K562 (cell line): ENCODE results near the gene OLIG3. TPM values are rescaled to one million over a fixed set of nuclear protein-coding genes. Genes with fewer than 3 reads are reported as not detected.

Source experiments
- ATAC-seq: fragments of 200-7000 bp; cut with Tn5 transposase; 3 replicates; pipeline ENCODE4 v1.9.1; 2020; ENCODE audit warnings: moderate library complexity
- BruUV-seq: library from RNA; stranded (reverse); fragments of 400-500 nt; replicated peaks from 2 replicates; lab custom pipeline; 2021; lab: Mats Ljungman, UMichigan
- CTCF ChIA-PET: fragments of 300-600 bp; formaldehyde crosslinking; extraction: SDS; loops from one replicate; lab custom pipeline; 2021; ENCODE audit warnings: low intra/inter-chr PET ratio; lab: Yijun Ruan, JAX
- POLR2A ChIA-PET: fragments of 300-600, 350-650 bp; sonication (Branson Sonifier 250); formaldehyde crosslinking; extraction: SDS; loops from one replicate; lab custom pipeline; 2021; ENCODE audit warnings: antibody characterized with exemption, inconsistent platforms; lab: Yijun Ruan, JAX
- DNase-seq, 4 experiments: peaks; one replicate each; pipeline versions ENCODE4 v3.0.0 to v3.0.0-alpha.2; 2011 to 2018; ENCODE audit warnings: low spot score in 3 of 4, mixed read lengths in 3 of 4; ENCODE audit errors: extremely low read depth in 1 of 4
- FAIRE-seq: peaks from 2 replicates; lab custom pipeline; 2011; peaks lifted over from hg19 to GRCh38; lab: Jason Lieb, UNC
- H2AFZ ChIP-seq: 2 replicates; pipeline ENCODE4 v1.6.0; 2011; ENCODE audit warnings: low read depth, low read length, control low read depth, inconsistent platforms
- H3K27ac ChIP-seq: fragments of 200-600 bp; 3 replicates; pipeline ENCODE4 v1.8.0; 2011; ENCODE audit warnings: low read depth, mild to moderate bottlenecking, control low read depth, inconsistent platforms, low read length, moderate library complexity, mixed read lengths; ENCODE audit errors: extremely low read depth
- H3K27me3 ChIP-seq, 2 experiments: fragments of 300-600 bp in 1 of 2; 2 replicates in 1 of 2; 3 replicates in 1 of 2; pipeline versions ENCODE4 v1.6.0 to v1.8.0; 2011; ENCODE audit warnings: inconsistent platforms in 2 of 2, low read length in 2 of 2, mild to moderate bottlenecking in 1 of 2, mixed read lengths in 1 of 2, moderate library complexity in 1 of 2; ENCODE audit not compliant: control insufficient read depth in 2 of 2, insufficient read depth in 2 of 2
- H3K36me3 ChIP-seq: fragments of 300-600 bp; 3 replicates; pipeline ENCODE4 v1.8.0; 2011; ENCODE audit warnings: mild to moderate bottlenecking, low read length, inconsistent platforms; ENCODE audit not compliant: control insufficient read depth, insufficient read depth
- H3K4me1 ChIP-seq, 2 experiments: fragments of 200-600 bp in 1 of 2; replicated peaks in 1 of 2; 2 replicates in 1 of 2; 3 replicates in 1 of 2; pipeline versions ENCODE4 v1.5.1 to v1.8.0; 2011; ENCODE audit warnings: inconsistent platforms in 2 of 2, low read length in 2 of 2, mild to moderate bottlenecking in 1 of 2, mixed read lengths in 1 of 2, moderate library complexity in 1 of 2; ENCODE audit not compliant: control insufficient read depth in 2 of 2, insufficient read depth in 2 of 2
- H3K4me2 ChIP-seq: 2 replicates; pipeline ENCODE4 v1.6.1; 2011; ENCODE audit warnings: low read length, control low read depth, inconsistent platforms, mixed read lengths; ENCODE audit not compliant: insufficient read depth
- H3K4me3 ChIP-seq: fragments of 200-600 bp; sonication (generic), shearing (Covaris generic); 2 replicates; pipeline ENCODE4 v1.5.1; 2016; ENCODE audit warnings: control low read depth, inconsistent platforms
- H3K79me2 ChIP-seq: fragments of 200-600 bp; 3 replicates; pipeline ENCODE4 v1.8.0; 2011; ENCODE audit warnings: low read length, inconsistent platforms; ENCODE audit not compliant: control insufficient read depth, insufficient read depth
- H3K9ac ChIP-seq, 2 experiments: 2 replicates each; pipeline versions ENCODE4 v1.6.0 to v1.6.1; 2011; ENCODE audit warnings: low read depth in 2 of 2, low read length in 2 of 2, control low read depth in 1 of 2, inconsistent platforms in 1 of 2, mild to moderate bottlenecking in 1 of 2, mixed read lengths in 1 of 2; ENCODE audit not compliant: insufficient read depth in 1 of 2
- H3K9me1 ChIP-seq: one replicate; pipeline ENCODE4 v1.6.0; 2011; ENCODE audit warnings: inconsistent platforms, mild to moderate bottlenecking, low read length, moderate library complexity; ENCODE audit not compliant: control insufficient read depth, insufficient read depth
- H3K9me3 ChIP-seq: replicated peaks from 2 replicates; pipeline ENCODE4 v1.5.1; 2011; ENCODE audit warnings: low read depth, low read length, inconsistent platforms; ENCODE audit not compliant: control insufficient read depth, insufficient read depth
- H4K20me1 ChIP-seq: replicated peaks from 2 replicates; pipeline ENCODE4 v1.6.1; 2011; ENCODE audit warnings: low read length, inconsistent platforms, mixed read lengths; ENCODE audit not compliant: control insufficient read depth, insufficient read depth
- JUNB ChIP-seq: fragments of 450-650 bp; formaldehyde crosslinking; conservative IDR thresholded peaks from 2 replicates; pipeline ENCODE4 v1.4.0; 2020; ENCODE audit warnings: mild to moderate bottlenecking
- SREBF1 ChIP-seq: fragments of 150-350 bp; IDR thresholded peaks from 2 replicates; pipeline ENCODE4 v1.6.1; 2014; ENCODE audit warnings: antibody characterized with exemption, low read depth, low read length, borderline replicate concordance
- THRA ChIP-seq: fragments of 450-650 bp; IDR thresholded peaks from 2 replicates; pipeline ENCODE4 v1.6.1; 2017; ENCODE audit warnings: mild to moderate bottlenecking, moderate library complexity
- WGBS: fragments of 100-300 bp; shearing (Covaris generic); methylation state at CpG from one replicate; pipeline ENCODE4 v1.1.6; 2016; ENCODE audit warnings: low coverage, mixed read lengths; ENCODE audit not compliant: insufficient coverage; ENCODE audit errors: missing lambda C conversion rate; 5-methylcytosine and 5-hydroxymethylcytosine counted together
- in situ Hi-C: fragments of 300-500 bp; cut with MboI; formaldehyde crosslinking; loops from 4 replicates; pipeline ENCODE4 v1.15.0; 2018; ENCODE audit warnings: inconsistent platforms, mixed read lengths
- intact Hi-C: fragments of 100-400 bp; cut with micrococcal nuclease; formaldehyde crosslinking; loops from 2 replicates; pipeline ENCODE4 v1.14.2; 2022
- polyA plus RNA-seq, 8 experiments: library from polyadenylated mRNA; depleted of rRNA in 4 of 8; stranded (reverse) in 5 of 8; unstranded in 3 of 8; fragments of >200 nt; fragmentation: Nextera tagmentation in 2 of 8; fragmentation: Illumina TruSeq in 1 of 8; extraction: Ambion mirVana in 2 of 8; extraction: Trizol in 1 of 8; gene quantifications; 2 replicates each; pipeline versions ENCODE4 v1.2.1 to v1.2.3, GENCODE V29; 2011 to 2014; ENCODE audit warnings: inconsistent platforms in 1 of 8, missing spikeins in 1 of 8
- total RNA-seq, 7 experiments: library from RNA; depleted of rRNA in 6 of 7; stranded (reverse); fragments of >200 nt in 6 of 7; fragmentation: Illumina TruSeq in 2 of 7; extraction: Trizol in 2 of 7; gene quantifications; 2 replicates each; pipeline versions ENCODE4 v1.2.1 to v1.2.3, GENCODE V29; 2011 to 2021; ENCODE audit warnings: low replicate concordance in 1 of 7
- TF ChIP-seq, protein P1 (sequence below): IDR thresholded peaks from 3 replicates; pipeline ENCODE4 v1.6.1; 2011; ENCODE audit warnings: borderline replicate concordance, mild to moderate bottlenecking; ENCODE audit not compliant: insufficient read length, insufficient read depth
- TF ChIP-seq, protein P2 (sequence below): fragments of 450-650 bp; IDR thresholded peaks from 2 replicates; pipeline ENCODE4 v1.7.1; 2018; ENCODE audit warnings: mild to moderate bottlenecking, low read depth; ENCODE audit not compliant: partially characterized antibody

OLIG3 gene
- total and polyA plus RNA-seq, 9 of the 15 experiments (the other 6 are each of a cell fraction or from before 2014, with no cell fraction given) = not detected

GRCh38 chr6:137497721-137498463 is 3.7 kb upstream of the OLIG3 start:
- POLR2A ChIA-PET = no interaction called here
- H3K9me1 ChIP-seq = no peaks in the 10 kb centered on the region

More at GRCh38 chr6:137497721-137498463, 3.7 kb upstream of the OLIG3 start:
- H3K79me2 ChIP-seq = no peaks in the 10 kb centered on the region
- no TSS peak for BruUV-seq
- H3K36me3 ChIP-seq = no peaks in the 10 kb centered on the region
- H2AFZ ChIP-seq = no peak overlapping the region
- no peak overlapping the region for H3K4me3 ChIP-seq
- in situ Hi-C loops (no loop called here), intact Hi-C loops (loop anchor here (10.0 kb wide), 1 partner anchor 507 kb away; no protein-coding TSS in a partner anchor)
- DNase-seq = no peak
- peaks cover 47 to 54% of the 10 kb centered on the region in 2 experiments for H3K27me3 ChIP-seq
- WGBS = 33% methylated on average over 50 of the region's 60 CpGs
- ATAC-seq = no peak
- CTCF ChIA-PET = no interaction called here
- H3K27ac ChIP-seq = no peak overlapping the region
- no peak for FAIRE-seq
- H3K9ac ChIP-seq = no peak overlapping the region
- H3K4me2 ChIP-seq = no peak overlapping the region
- H3K4me1 ChIP-seq = peaks cover 0 to 10% of the 10 kb centered on the region in 2 experiments; a peak in 1 of 5 replicates
- H4K20me1 ChIP-seq = peaks cover 4% of the 10 kb centered on the region
- TF ChIP-seq SREBF1 (no peak), JUNB (CRISPR knock-in tag) (no peak), THRA (no peak)
- TF ChIP-seq, protein P1, sequence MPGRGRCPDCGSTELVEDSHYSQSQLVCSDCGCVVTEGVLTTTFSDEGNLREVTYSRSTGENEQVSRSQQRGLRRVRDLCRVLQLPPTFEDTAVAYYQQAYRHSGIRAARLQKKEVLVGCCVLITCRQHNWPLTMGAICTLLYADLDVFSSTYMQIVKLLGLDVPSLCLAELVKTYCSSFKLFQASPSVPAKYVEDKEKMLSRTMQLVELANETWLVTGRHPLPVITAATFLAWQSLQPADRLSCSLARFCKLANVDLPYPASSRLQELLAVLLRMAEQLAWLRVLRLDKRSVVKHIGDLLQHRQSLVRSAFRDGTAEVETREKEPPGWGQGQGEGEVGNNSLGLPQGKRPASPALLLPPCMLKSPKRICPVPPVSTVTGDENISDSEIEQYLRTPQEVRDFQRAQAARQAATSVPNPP = no peak
- TF ChIP-seq, protein P2, sequence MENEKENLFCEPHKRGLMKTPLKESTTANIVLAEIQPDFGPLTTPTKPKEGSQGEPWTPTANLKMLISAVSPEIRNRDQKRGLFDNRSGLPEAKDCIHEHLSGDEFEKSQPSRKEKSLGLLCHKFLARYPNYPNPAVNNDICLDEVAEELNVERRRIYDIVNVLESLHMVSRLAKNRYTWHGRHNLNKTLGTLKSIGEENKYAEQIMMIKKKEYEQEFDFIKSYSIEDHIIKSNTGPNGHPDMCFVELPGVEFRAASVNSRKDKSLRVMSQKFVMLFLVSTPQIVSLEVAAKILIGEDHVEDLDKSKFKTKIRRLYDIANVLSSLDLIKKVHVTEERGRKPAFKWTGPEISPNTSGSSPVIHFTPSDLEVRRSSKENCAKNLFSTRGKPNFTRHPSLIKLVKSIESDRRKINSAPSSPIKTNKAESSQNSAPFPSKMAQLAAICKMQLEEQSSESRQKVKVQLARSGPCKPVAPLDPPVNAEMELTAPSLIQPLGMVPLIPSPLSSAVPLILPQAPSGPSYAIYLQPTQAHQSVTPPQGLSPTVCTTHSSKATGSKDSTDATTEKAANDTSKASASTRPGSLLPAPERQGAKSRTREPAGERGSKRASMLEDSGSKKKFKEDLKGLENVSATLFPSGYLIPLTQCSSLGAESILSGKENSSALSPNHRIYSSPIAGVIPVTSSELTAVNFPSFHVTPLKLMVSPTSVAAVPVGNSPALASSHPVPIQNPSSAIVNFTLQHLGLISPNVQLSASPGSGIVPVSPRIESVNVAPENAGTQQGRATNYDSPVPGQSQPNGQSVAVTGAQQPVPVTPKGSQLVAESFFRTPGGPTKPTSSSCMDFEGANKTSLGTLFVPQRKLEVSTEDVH = no peak
- no peaks in the 10 kb centered on the region for H3K9me3 ChIP-seq
